ENCODE results near the gene HCFC1.

Gene HCFC1

DNA sequence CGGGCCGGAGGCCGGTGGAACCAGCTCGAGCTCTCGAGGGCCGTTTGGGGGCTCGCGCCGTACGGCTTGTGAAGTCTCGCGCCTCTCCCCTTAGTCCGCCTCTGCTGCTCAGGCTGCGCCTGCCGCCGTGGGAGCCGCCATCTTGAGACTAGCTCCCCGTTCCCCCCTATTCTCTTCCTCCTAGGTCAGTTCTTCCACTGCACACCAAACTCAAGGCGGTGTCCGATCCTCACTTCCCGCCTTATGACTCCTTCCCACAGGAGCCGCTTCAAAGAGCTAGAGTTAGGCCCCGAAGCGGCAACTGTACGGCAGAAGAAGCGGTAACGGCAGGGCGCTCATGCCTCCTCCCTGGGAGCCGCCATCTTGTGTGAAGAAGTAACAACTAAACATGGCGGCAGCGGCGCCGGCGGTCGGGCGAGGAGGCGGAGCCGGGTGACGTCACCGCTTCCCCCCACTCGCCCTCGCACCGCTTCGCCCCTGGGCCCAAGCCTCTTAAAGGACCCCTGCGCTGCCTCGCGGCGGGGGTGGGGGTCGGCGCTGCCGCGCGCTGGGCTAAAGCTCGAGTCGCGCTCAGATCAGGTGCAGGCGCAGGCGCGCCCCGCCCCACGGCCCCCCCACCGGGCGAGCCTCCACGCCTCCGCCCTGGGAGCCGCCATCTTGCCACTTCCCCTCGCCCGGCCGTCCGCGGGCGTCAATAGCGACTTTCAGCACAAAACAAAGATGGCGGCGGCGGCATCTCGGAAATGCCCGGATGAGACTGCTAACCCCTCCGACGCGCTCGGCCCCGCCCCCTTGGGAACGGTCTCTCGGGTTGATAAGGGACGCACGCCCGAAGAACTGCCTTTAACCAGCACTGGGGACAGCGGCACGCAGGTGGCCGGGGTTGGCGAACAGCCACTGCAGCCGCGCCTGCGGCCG is at the start of gene HCFC1:
TSS of gene HCFC1 (minus strand) at position 369 of the 918 bp plus-strand sequence. CDS start 978 bp downstream, outside the sequence.
- DNase-seq: peak; percentile 50

DNA sequence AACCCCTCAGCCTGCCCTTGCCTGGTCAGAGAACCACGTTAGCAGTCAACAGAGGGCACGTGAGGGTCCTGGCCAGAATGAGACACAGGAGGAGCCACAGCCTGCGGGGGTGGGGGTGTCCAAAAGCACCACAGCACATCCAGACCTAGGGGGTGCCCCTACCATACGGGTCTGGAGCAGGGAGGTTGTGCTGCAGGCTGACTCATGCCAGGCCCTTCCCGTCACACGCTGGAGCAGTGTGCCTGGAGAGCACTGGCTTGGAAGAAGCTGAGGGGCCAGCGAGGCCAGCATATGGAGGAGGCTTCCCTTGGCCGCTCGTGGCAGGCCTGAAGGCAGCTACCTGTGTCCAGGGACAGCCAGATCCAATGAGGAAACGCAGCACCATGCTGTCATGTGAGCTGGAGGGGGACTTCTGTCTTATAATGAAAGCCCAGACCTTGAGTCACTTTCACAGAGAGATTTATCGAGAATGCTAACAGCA is 49.6 kb upstream of the HCFC1 start:
- no peak for DNase-seq

DNA sequence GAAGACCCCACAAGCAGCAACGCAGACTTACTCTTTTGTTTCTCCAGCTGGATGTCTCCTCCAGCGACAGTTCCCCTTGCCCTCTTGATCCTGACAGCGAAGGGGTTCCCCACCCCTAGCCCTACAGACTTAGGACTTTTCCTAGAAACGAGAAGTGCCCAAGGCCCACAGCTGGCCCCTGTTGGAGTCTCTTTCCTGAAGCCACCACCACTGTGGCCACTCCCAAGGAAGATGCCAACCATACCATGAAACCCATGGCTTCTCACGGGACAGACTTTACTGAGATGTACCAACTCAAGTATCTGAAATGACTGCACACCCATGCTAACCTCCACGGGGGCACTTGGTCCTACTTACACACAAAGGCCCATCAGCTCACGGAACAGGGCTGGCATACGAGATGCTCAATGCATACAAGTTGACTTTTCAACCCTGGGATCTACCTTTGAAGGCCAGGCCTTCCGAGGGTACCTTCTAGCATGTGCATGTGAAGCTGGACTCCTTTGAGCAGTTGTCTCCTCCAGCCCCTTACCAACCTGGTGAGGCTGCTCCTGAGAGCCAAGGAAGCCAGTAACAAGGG is 49.0 kb upstream of the HCFC1 start:
- DNase-seq: no peak

DNA sequence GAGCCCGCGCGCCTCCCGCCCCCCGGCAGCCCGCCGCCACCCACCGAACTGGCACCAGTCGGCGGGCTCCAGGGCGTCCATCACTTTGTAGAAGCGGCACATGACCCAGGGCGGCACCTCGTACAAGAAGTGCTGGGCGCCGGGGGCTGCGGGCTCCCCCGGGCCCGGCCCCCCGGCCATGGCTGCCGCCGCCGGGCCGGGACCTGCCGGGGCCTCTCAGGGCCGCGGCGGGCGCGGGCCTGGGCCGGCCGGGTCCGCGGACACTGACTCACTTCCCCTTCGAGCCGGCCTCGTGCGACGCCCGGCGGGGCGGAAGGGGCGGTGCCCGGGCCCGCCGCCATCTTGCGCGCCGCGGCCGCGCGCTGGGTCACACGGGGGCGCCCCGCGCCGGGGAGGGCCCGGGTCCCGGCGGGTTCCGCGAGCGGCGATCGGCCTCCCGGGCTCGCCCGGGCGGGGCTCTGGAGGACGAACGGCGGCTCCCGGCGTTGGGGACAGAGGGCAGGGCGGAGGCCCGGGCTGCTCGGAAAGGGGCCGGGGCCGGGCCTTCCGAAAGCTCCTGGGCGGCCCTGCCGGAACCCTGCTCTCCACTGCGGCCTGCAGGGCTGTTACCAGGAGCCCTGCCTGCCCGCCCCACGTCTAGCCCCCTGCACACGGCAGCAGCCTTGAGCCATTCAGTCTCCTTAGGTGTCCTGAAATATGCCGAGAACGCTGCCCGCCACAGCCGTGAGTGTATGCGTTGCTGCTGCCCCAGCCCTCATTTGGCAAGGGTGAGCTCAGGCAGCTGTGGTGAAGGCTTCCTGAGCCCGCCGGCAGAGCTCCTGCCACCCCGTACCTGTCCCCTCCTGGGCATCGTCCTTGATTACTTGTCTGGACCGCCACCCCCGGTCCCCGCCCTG is 48.3 kb upstream of the HCFC1 start, which contains the start of gene IRAK1:
TSS of gene IRAK1 (minus strand) at position 270 of the 896 bp plus-strand sequence. CDS start at position 180, 90 bp downstream.
- no peak for DNase-seq

DNA sequence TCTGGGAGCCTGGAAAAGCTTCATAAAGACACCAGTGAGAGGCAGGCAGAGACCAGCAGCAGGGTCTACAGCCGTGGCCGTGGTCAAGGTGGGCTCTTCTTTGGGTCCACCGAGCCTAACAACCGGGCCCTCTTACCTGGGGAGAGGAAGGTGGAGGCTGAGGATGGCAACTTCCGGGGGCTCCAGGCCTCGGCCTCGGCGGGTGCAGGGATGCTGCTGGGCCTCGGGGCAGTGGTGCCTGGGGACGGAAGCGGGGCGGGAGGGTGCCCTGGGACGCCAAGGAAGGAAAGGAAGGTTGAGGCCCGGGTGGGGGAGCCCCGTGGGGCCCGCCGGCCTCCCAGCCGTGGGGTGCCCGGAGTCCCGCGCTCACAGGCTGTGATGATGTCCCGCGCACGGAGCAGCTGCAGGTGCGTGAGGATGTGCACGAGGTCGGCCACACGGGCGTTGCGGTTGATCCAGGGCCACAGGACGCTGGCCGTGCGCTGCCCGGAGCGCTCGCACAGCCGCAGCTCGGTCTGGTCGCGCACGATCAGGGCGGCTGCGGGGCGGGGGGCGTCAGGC is 47.5 kb upstream of the HCFC1 start:
- DNase-seq: no peak

DNA sequence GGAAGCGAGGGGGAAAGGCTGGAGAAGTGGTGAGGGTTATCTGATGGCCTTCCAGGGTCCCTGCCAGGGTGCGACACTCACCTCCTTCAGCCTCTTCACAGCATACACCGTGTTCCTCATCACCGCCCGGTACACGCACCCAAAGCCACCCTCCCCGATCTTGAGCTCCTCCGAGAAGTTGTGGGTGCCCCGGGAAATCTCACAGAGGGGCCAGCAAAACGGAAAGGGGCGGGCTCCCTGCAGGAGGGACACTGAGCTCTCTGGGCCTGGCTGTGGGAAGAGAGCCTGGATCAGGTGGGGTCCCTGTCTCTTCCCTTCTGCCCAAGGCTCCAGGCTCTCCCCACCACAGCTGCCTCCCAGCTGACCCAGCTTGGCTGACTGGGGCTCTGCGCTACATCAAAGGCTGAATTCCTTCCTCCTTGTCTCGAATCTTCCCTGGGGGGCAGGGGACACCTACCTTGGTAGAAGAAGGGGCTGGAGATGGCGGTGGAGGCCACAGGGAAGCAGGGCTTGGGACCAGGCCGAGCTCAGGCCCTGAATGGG is 47.0 kb upstream of the HCFC1 start:
- DNase-seq: no peak

- DNase-seq: no peak
These were observed 46.3 kb upstream of the HCFC1 start for GRCh38 chrX:154017766-154018517.

- no peak for DNase-seq
These were observed 44.9 kb upstream of the HCFC1 start for GRCh38 chrX:154016366-154017076.

GRCh38 chrX:154015581-154016264 is 44.1 kb upstream of the HCFC1 start:
- no peak for DNase-seq

- no peak for DNase-seq
These were observed 43.1 kb upstream of the HCFC1 start for GRCh38 chrX:154014429-154015380.

DNA sequence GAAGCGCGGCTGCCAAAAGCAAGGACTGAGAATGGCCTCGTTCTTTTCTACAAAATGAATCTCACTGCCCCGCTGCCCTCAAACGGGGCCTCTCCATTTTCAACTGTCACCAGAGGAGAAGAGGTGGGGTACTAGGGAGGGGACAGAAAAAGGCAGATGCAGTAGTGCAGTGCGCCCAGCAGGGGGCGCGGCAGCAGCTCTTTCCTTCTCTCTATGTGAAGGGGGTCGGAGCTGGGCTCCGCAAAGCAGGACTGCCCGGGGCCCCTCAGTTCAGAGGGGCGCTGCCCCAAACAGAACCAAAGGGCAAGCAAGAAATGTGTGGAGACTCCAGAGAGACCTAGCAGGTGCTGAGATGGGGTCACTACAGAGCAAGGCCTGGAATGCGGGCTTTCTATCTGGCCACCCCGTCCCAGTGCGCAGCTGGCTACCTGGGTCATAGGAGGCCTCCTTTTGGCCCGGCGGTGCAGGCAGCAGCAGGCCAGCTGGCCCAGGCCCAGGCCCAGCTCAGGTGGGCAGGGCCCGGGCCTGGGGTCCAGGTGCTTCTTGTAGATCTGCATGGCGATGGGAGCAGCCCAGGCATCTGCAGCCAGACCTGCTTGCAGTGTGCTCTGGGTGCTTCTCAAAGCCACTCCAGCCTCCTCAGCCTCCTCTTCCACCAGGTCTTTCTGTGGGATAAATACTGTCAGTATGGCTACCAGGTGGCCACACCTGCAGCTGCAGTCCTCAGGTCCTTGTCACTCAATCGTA is 42.2 kb upstream of the HCFC1 start:
- no peak for DNase-seq

- DNase-seq: no peak
These were observed 41.4 kb upstream of the HCFC1 start for GRCh38 chrX:154013001-154013421.

- no peak for DNase-seq
These were observed 40.8 kb upstream of the HCFC1 start for GRCh38 chrX:154012336-154012991.

GRCh38 chrX:154011376-154012335 is 40.0 kb upstream of the HCFC1 start:
- no peak for DNase-seq

GRCh38 chrX:154010330-154011087 is 38.9 kb upstream of the HCFC1 start:
- no peak for DNase-seq

DNA sequence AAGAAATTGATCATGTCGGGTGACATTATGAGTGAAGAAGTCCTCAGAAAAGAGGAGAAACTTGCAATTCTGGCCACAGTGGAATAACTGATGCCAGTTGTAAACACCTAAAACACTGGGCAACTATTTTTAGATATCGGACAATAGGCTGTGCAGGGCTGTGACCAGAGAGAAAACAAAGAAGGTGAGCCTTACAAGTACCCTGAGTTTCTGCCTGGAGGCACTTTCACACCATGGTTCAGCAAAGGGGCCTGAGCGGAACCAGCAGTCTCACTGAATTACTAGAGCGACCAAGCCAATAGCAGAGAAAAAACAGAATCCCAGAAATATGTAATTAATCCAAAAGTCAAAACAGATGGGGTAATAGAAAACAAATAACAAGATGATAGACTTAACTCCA is 36.9 kb upstream of the HCFC1 start:
- DNase-seq: no peak

All from NCI-H1436 treated with DMSO at 0.1 percent for 48 hours (cell line).